DMS114 treated with DMSO at 0.1 percent for 48 hours (cell line): ENCODE measurements around the gene PDE1C.
"Not testable (repeated sequence)": the region's sequence is repeated elsewhere in the genome, so short reads cannot be mapped to it uniquely, and the experiment has no call there.

Experiments used
- DNase-seq: peaks from one replicate; lab custom pipeline; 2025; ENCODE audit not compliant: unreplicated experiment; lab: John Stamatoyannopoulos, UW

The PDE1C gene

DNA sequence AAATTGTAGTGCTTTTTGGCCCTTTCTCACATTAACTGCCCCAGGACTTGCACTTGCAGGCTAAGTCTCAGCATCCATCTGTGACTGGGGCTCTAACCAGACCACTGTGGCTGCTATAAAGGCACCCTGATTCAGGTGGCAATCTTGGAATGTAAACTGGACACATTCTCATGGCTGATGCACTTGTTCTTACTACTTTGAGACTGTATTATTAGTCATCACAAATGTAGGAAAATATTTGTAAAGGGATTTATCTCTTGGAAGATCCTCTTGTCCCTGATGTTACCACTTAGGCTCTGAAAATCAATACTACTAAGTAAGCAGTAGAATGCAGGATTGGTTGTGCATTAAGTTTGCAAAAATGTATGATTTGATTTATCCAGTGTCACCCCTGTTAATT, 25.0 kb downstream of the PDE1C start:
- DNase-seq = no peak

GRCh38 chr7:32044739-32045138, 25.5 kb downstream of the PDE1C start:
- DNase-seq = no peak

- DNase-seq = no peak
Measured at GRCh38 chr7:32043688-32044087, 26.5 kb downstream of the PDE1C start.

GRCh38 chr7:32042900-32043299, 27.3 kb downstream of the PDE1C start:
- no peak for DNase-seq

- DNase-seq = no peak
Measured at GRCh38 chr7:32039000-32039756, 31.0 kb downstream of the PDE1C start.

DNA sequence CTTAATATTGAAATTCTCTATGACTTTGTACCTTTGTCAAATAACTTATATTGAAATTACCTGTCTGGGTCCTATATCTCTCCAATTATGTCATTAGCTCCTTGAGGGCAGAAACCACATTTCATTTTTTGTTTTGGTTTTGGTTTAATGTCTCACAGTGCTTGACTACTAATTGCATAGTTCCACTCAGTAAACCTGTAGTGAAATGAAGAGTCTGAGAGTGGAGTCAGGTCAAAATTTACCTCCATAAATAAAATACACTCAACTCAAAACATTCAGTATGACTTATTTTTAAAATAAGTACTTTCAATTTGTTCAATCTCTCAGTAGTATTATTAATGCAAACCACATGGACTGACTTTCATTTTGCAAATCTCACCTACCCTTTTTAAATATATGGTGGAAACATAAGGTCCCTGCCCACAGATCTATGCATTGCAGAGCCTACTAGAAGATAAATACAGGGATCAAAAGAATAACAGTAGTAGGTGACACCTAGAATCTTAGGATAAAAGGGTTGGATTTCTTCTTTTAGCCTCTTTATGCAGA, 32.5 kb downstream of the PDE1C start:
- DNase-seq = no peak

GRCh38 chr7:32036557-32036956, 33.6 kb downstream of the PDE1C start:
- DNase-seq = no peak

- DNase-seq = no peak
Measured at GRCh38 chr7:32034052-32034451, 36.2 kb downstream of the PDE1C start.

DNA sequence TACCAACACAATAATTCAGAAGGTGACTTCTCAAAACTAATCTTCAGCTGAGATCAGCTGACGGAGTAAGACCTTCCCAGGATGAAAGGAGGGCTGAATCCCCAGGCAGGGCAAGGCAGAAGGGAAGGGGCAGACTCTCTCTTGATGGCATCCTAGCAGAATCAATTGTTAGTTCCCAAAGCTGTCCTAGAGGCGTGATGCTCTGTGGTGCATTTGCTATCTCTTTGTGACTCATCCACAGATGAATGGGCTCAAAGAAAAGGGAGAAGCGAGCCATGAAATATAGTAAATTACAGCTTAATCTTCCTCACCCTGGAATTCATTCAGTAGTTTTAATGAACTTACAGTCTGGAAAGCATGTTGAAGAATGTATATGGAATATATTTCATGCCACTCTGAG, 37.2 kb downstream of the PDE1C start:
- DNase-seq = no peak

DNA sequence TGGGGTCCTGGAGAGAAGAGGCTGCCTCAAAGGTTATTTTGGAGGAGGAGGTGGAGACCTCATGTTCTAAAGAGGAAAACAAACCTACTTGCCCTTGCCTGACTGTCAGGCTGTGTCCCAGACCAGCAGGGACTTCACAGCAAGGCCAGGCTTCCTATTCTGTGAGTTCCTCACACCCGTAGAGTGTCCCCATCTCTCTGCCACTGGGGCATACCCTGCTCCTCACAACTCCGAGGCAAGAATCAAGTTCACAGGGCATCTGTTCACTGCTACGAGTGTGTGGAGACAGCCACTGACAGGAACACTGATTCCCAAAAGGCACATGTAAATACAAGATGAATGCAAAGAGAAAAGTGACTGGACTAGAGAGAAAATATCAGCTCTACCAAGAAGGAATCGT, 38.0 kb downstream of the PDE1C start:
- DNase-seq = no peak

- no peak for DNase-seq
Measured at GRCh38 chr7:32030904-32031692, 39.1 kb downstream of the PDE1C start.

DNA sequence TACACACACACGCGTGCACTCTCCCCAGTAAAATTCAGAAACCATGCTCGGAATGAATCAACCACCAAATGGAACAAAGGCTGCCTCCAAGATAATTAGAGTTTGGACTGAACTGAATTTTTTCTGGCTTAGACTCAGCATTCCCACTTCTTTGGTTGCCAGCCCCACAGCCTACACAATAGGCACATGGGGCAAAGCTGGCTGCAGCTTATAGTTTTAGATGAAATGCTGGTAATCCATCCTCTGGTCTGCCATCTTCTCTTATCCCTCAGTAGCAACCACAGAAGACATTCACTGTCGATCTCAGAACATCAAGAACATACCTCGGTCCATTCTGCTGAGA, 44.2 kb downstream of the PDE1C start:
- DNase-seq = no peak

GRCh38 chr7:32025381-32026082, 44.7 kb downstream of the PDE1C start:
- DNase-seq = no peak

DNA sequence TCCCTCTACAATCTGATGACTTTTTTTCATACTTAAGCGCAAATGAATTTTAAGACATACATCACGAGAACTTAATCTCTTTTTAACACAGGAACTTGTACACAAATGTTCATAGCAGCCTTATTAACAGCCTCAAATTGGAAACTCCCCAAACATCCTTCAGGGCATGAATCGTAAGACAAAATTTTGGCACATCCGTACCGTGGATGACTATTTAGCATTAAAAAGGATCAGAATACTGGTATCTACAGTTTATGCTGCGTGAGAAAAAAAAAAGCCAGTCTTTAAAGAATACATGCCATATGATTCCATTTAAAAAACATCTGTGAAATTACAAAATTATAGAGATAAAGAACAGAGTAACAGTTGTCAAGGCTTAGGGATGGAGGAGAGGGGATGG, 46.8 kb downstream of the PDE1C start:
- DNase-seq = no peak

DNA sequence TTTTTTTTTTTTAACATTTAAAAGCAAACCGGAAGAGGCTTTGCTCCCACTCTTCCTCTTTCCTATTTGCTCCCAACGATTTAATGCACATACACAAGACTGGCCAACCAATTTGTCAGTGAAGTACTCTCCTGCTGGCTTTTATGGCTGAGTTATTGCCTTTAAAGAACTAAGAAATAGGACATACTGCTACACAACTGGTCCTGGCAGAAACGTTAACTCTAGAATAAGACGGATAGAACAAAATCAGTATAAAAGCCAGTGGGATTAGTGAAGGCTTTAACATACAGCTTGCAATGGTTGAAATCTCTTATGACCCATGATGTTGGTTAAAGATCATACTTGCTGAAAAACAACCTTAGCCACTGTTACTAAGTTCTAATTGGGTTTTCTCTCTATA, 47.2 kb downstream of the PDE1C start:
- DNase-seq = no peak

DNA sequence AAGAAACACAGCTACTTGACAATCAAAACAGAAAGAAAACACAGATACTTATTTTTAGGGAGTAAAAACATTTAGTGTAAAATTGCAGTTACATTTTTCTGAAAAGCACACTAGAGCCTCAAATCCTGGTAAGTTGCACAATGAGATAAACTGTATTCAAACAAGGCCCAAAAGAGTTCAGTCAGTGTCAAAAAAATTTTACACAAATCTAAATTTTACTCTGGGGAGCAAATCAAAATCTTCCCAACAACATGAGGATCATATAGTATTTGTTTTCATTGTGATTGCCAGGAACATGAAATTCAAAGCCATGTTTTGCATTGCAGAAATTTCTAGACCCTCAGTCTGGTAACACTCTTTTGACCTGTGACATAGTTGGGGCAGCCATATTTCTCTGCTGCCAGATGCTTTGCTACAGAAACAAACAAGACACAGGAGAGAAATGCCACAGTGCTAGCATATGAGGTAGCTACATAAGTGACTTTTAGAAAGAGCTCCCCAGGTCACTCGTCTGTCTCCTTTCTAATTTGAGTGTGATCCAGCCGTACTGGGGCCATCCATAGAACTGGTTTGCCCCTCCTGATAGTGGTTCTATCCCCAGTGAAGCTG, 49.6 kb downstream of the PDE1C start:
- no peak for DNase-seq

GRCh38 chr7:32018845-32019578, 51.2 kb downstream of the PDE1C start:
- DNase-seq = no peak

DNA sequence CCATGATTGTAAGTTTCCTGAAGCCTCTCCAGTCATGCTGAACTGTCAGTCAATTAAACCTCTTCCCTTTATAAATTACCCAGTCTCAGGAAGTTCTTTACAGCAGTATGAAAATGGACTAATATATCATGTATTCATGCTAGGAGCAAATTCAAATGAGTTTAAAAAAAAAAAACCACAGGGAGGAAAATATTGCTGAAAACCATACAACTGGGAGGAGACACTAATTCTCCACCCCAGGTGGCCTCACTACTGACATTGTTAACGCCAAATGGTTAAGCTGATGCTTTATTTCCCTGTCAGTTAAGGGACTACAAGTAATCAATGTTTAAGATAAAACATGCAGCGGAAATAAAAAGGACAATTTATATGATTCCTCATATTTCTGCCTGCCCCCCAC, 55.1 kb downstream of the PDE1C start:
- no peak for DNase-seq

GRCh38 chr7:32013471-32013870, 56.7 kb downstream of the PDE1C start:
- not testable (repeated sequence) for DNase-seq

GRCh38 chr7:32005577-32005976, 64.6 kb downstream of the PDE1C start:
- no peak for DNase-seq

- no peak for DNase-seq
Measured at GRCh38 chr7:32001948-32002347, 68.3 kb downstream of the PDE1C start.
